Activated T-cell treated with anti-CD3 and anti-CD28 coated beads, Interleukin-2, amount 50 U/mL, for 24 hours (primary cell): ENCODE measurements around the gene TEX19.
"Not testable (repeated sequence)": the region's sequence is repeated elsewhere in the genome, so short reads cannot be mapped to it uniquely, and the experiment has no call there.

Experiments
- DNase-seq: peaks from one replicate; pipeline ENCODE4 v3.0.0-alpha.2; 2020
- H3K27ac Mint-ChIP-seq: 2 replicates; pipeline ENCODE4 v1.8.0; 2020; ENCODE audit warnings: mild to moderate bottlenecking, mixed read lengths
- H3K27me3 Mint-ChIP-seq: 2 replicates; pipeline ENCODE4 v1.8.0; 2020; ENCODE audit warnings: mixed read lengths
- H3K36me3 Mint-ChIP-seq: 2 replicates; pipeline ENCODE4 v1.8.0; 2020; ENCODE audit warnings: low read depth, mixed read lengths
- H3K4me1 Mint-ChIP-seq: 2 replicates; pipeline ENCODE4 v1.8.0; 2020; ENCODE audit warnings: low read depth, mixed read lengths
- H3K4me3 Mint-ChIP-seq: 2 replicates; pipeline ENCODE4 v1.8.0; 2020; ENCODE audit warnings: mild to moderate bottlenecking, moderate library complexity, mixed read lengths
- H3K9me3 Mint-ChIP-seq: 2 replicates; pipeline ENCODE4 v1.8.0; 2020; ENCODE audit warnings: mixed read lengths

Gene TEX19

GRCh38 chr17:82371333-82372248, 12.5 kb downstream of the TEX19 start, which contains the start of gene UTS2R:
Gene UTS2R, plus strand, starts transcription at chr17:82371765. Its CDS starts 2,560 bp downstream, at chr17:82374325.
- DNase-seq: no peak
- Mint-ChIP-seq H3K9me3 (no peaks in the 10 kb centered on the region), H3K36me3 (no peaks in the 10 kb centered on the region), H3K27ac (no peak within 1 kb of the TSS), H3K4me1 (peaks cover 16% of the 10 kb centered on the region), H3K4me3 (peak within 1 kb of the TSS; percentile 57), H3K27me3 (peaks cover 49% of the 10 kb centered on the region)

- H3K27me3 Mint-ChIP-seq: peaks cover 52% of the 10 kb centered on the region
- H3K27ac Mint-ChIP-seq: no peak overlapping the region
- no peak for DNase-seq
- no peak overlapping the region for H3K4me3 Mint-ChIP-seq
- no peaks in the 10 kb centered on the region for H3K9me3 Mint-ChIP-seq
- no peaks in the 10 kb centered on the region for H3K36me3 Mint-ChIP-seq
- H3K4me1 Mint-ChIP-seq: peaks cover 16% of the 10 kb centered on the region
These were observed 13.4 kb downstream of the TEX19 start for GRCh38 chr17:82372249-82373071.

- not testable (repeated sequence) for H3K36me3 Mint-ChIP-seq, H3K9me3 Mint-ChIP-seq, DNase-seq, H3K4me3 Mint-ChIP-seq, H3K27ac Mint-ChIP-seq
- Mint-ChIP-seq H3K27me3 (peaks cover 51% of the 10 kb centered on the region), H3K4me1 (peaks cover 16% of the 10 kb centered on the region)
These were observed 14.0 kb downstream of the TEX19 start for GRCh38 chr17:82373072-82373452.

- Mint-ChIP-seq H3K4me3 (no peak overlapping the region), H3K27ac (no peak overlapping the region), H3K4me1 (peaks cover 16% of the 10 kb centered on the region), H3K36me3 (no peaks in the 10 kb centered on the region), H3K9me3 (no peaks in the 10 kb centered on the region), H3K27me3 (peaks cover 52% of the 10 kb centered on the region)
- DNase-seq: no peak
These were observed 14.9 kb downstream of the TEX19 start for GRCh38 chr17:82373731-82374625.

- H3K4me3 Mint-ChIP-seq: no peak overlapping the region
These were observed 15.7 kb downstream of the TEX19 start for GRCh38 chr17:82374626-82375331.

GRCh38 chr17:82375359-82376041, 16.5 kb downstream of the TEX19 start:
- Mint-ChIP-seq H3K4me1 (peaks cover 13% of the 10 kb centered on the region), H3K27me3 (peaks cover 48% of the 10 kb centered on the region), H3K36me3 (no peaks in the 10 kb centered on the region), H3K9me3 (no peaks in the 10 kb centered on the region), H3K27ac (no peak overlapping the region), H3K4me3 (no peak overlapping the region)
- DNase-seq: no peak

More at GRCh38 chr17:82374626-82375331, 15.7 kb downstream of the TEX19 start:
- peaks cover 16% of the 10 kb centered on the region for H3K4me1 Mint-ChIP-seq
- no peak for DNase-seq
- H3K27me3 Mint-ChIP-seq: peaks cover 50% of the 10 kb centered on the region
- no peak overlapping the region for H3K27ac Mint-ChIP-seq
- no peaks in the 10 kb centered on the region for H3K9me3 Mint-ChIP-seq
- no peaks in the 10 kb centered on the region for H3K36me3 Mint-ChIP-seq

- Mint-ChIP-seq H3K36me3 (no peaks in the 10 kb centered on the region), H3K4me1 (peaks cover 11% of the 10 kb centered on the region), H3K4me3 (no peak overlapping the region), H3K27ac (no peak overlapping the region), H3K27me3 (peaks cover 46% of the 10 kb centered on the region), H3K9me3 (no peaks in the 10 kb centered on the region)
- no peak for DNase-seq
These were observed 17.1 kb downstream of the TEX19 start for GRCh38 chr17:82376042-82376730.

- H3K27ac Mint-ChIP-seq, H3K9me3 Mint-ChIP-seq: not testable (repeated sequence)
These were observed 18.2 kb downstream of the TEX19 start for GRCh38 chr17:82377294-82377693.

GRCh38 chr17:82377924-82378740, 19.1 kb downstream of the TEX19 start:
- Mint-ChIP-seq H3K36me3 (no peaks in the 10 kb centered on the region), H3K27ac (no peak overlapping the region), H3K27me3 (peaks cover 41% of the 10 kb centered on the region), H3K9me3 (no peaks in the 10 kb centered on the region), H3K4me1 (peaks cover 5% of the 10 kb centered on the region), H3K4me3 (no peak overlapping the region)
- no peak for DNase-seq

More at GRCh38 chr17:82377294-82377693, 18.2 kb downstream of the TEX19 start:
- H3K36me3 Mint-ChIP-seq, DNase-seq, H3K4me3 Mint-ChIP-seq: not testable (repeated sequence)
- H3K27me3 Mint-ChIP-seq: peaks cover 49% of the 10 kb centered on the region
- H3K4me1 Mint-ChIP-seq: peaks cover 11% of the 10 kb centered on the region

GRCh38 chr17:82378741-82379021, 19.6 kb downstream of the TEX19 start:
- no peak for DNase-seq
- Mint-ChIP-seq H3K9me3 (no peaks in the 10 kb centered on the region), H3K27ac (no peak overlapping the region), H3K27me3 (peaks cover 35% of the 10 kb centered on the region), H3K4me1 (peaks cover 5% of the 10 kb centered on the region), H3K36me3 (no peaks in the 10 kb centered on the region), H3K4me3 (no peak overlapping the region)

- Mint-ChIP-seq H3K4me1 (peaks cover 5% of the 10 kb centered on the region), H3K27me3 (peaks cover 29% of the 10 kb centered on the region), H3K9me3 (no peaks in the 10 kb centered on the region), H3K36me3 (no peaks in the 10 kb centered on the region), H3K27ac (no peak overlapping the region), H3K4me3 (no peak overlapping the region)
- no peak for DNase-seq
These were observed 22.0 kb downstream of the TEX19 start for GRCh38 chr17:82380860-82381702.

GRCh38 chr17:82381703-82382009, 22.6 kb downstream of the TEX19 start:
- H3K9me3 Mint-ChIP-seq, H3K27ac Mint-ChIP-seq, DNase-seq, H3K4me1 Mint-ChIP-seq, H3K4me3 Mint-ChIP-seq, H3K36me3 Mint-ChIP-seq: not testable (repeated sequence)
- peaks cover 25% of the 10 kb centered on the region for H3K27me3 Mint-ChIP-seq
